SU-DHL-6 (cell line): ENCODE results near the gene IDH2.

Source experiments
- H2AFZ ChIP-seq: fragments of 200-600 bp; sonication (generic); 2 replicates; pipeline ENCODE4 v1.6.1; 2014; ENCODE audit warnings: low read depth, mild to moderate bottlenecking, moderate library complexity, mixed read lengths, antibody characterized with exemption, low read length; ENCODE audit not compliant: severe bottlenecking
- H3F3A ChIP-seq: fragments of 200-600 bp; shearing (Covaris generic); 2 replicates; pipeline ENCODE4 v1.6.0; 2016; ENCODE audit warnings: antibody characterized with exemption, mild to moderate bottlenecking; ENCODE audit not compliant: insufficient read depth
- H3K27ac ChIP-seq: fragments of 200-600 bp; sonication (generic); 2 replicates; pipeline ENCODE4 v1.5.1; 2016; ENCODE audit warnings: low read depth, mild to moderate bottlenecking, low read length, moderate library complexity, mixed read lengths
- H3K27me3 ChIP-seq: fragments of 200-600 bp; sonication (generic), shearing (Covaris generic); 2 replicates; pipeline ENCODE4 v1.6.0; 2014; ENCODE audit warnings: mild to moderate bottlenecking, low read length
- H3K36me3 ChIP-seq: fragments of 200-600 bp; sonication (generic); 2 replicates; pipeline ENCODE4 v1.6.1; 2014; ENCODE audit warnings: mild to moderate bottlenecking, low read length, mixed read lengths
- H3K4me2 ChIP-seq: fragments of 300-600, 200-600 bp; shearing (Covaris generic), sonication (generic); 2 replicates; pipeline ENCODE4 v1.6.0; 2014; ENCODE audit warnings: low read length, low read depth, mild to moderate bottlenecking; ENCODE audit not compliant: poor library complexity, severe bottlenecking
- H3K4me3 ChIP-seq: fragments of 200-600 bp; sonication (generic); 2 replicates; pipeline ENCODE4 v1.5.1; 2014; ENCODE audit warnings: antibody characterized with exemption, low read length, mild to moderate bottlenecking, mixed read lengths; ENCODE audit not compliant: insufficient read depth, poor library complexity, severe bottlenecking
- H3K79me2 ChIP-seq: fragments of 200-600 bp; sonication (generic); 2 replicates; pipeline ENCODE4 v1.6.1; 2014; ENCODE audit warnings: mild to moderate bottlenecking, low read length, moderate library complexity; ENCODE audit not compliant: insufficient read depth
- H3K9ac ChIP-seq: fragments of 200-600 bp; sonication (generic); 2 replicates; pipeline ENCODE4 v1.7.0; 2014; ENCODE audit warnings: mild to moderate bottlenecking, low read length
- H3K9me2 ChIP-seq: fragments of 200-600 bp; sonication (generic); replicated peaks from 2 replicates; pipeline ENCODE4 v1.6.1; 2014; ENCODE audit warnings: low read length; ENCODE audit not compliant: insufficient read depth
- H3K9me3 ChIP-seq: fragments of 200-600 bp; sonication (generic); 2 replicates; pipeline ENCODE4 v1.6.1; 2014; ENCODE audit warnings: low read length, mixed read lengths; ENCODE audit not compliant: insufficient read depth
- H4K20me1 ChIP-seq: fragments of 200-600 bp; sonication (generic); 2 replicates; pipeline ENCODE4 v1.6.1; 2014; ENCODE audit warnings: low read depth, mild to moderate bottlenecking, antibody characterized with exemption, low read length, moderate library complexity, mixed read lengths
- EZH2phosphoT487 ChIP-seq: fragments of 200-600 bp; sonication (generic), shearing (Covaris generic); conservative IDR thresholded peaks from 2 replicates; pipeline ENCODE4 v1.6.1; 2018; ENCODE audit warnings: mild to moderate bottlenecking, antibody characterized with exemption, low read length, moderate library complexity, mixed read lengths
- TF ChIP-seq, protein P1 (sequence below): fragments of 200-600 bp; sonication (generic); IDR thresholded peaks from one replicate; pipeline ENCODE4 v1.5.1; 2017; ENCODE audit warnings: antibody characterized with exemption, mild to moderate bottlenecking, low read length, moderate library complexity; ENCODE audit not compliant: insufficient read depth, poor library complexity, severe bottlenecking

Gene IDH2

GRCh38 chr15:90033448-90033847 is 68.8 kb downstream of the IDH2 start:
- Histone ChIP-seq H3K27me3 (no peaks in the 10 kb centered on the region), H3K79me2 (no peaks in the 10 kb centered on the region), H3F3A (no peaks in the 10 kb centered on the region), H3K4me2 (no peak overlapping the region), H3K4me3 (no peak overlapping the region), H3K9me2 (no peaks in the 10 kb centered on the region), H3K27ac (no peak overlapping the region), H4K20me1 (no peaks in the 10 kb centered on the region), H3K9ac (no peak overlapping the region), H3K9me3 (no peaks in the 10 kb centered on the region), H3K36me3 (no peaks in the 10 kb centered on the region), H2AFZ (no peak overlapping the region)
- TF ChIP-seq, protein P1, sequence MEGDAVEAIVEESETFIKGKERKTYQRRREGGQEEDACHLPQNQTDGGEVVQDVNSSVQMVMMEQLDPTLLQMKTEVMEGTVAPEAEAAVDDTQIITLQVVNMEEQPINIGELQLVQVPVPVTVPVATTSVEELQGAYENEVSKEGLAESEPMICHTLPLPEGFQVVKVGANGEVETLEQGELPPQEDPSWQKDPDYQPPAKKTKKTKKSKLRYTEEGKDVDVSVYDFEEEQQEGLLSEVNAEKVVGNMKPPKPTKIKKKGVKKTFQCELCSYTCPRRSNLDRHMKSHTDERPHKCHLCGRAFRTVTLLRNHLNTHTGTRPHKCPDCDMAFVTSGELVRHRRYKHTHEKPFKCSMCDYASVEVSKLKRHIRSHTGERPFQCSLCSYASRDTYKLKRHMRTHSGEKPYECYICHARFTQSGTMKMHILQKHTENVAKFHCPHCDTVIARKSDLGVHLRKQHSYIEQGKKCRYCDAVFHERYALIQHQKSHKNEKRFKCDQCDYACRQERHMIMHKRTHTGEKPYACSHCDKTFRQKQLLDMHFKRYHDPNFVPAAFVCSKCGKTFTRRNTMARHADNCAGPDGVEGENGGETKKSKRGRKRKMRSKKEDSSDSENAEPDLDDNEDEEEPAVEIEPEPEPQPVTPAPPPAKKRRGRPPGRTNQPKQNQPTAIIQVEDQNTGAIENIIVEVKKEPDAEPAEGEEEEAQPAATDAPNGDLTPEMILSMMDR, result no peak
- TF ChIP-seq EZH2phosphoT487, result no peak
